Smooth muscle cell of trachea (primary cell): ENCODE measurements around the gene SEC16B. TPM values are rescaled to one million over a fixed set of nuclear protein-coding genes. Genes with fewer than 3 reads are reported as not detected.

Experiments used
- total RNA-seq: library from RNA; depleted of rRNA; stranded (reverse); fragments of >200 nt; gene quantifications from 2 replicates; pipeline ENCODE4 v1.2.1, GENCODE V29; 2014

The SEC16B gene, protein sequence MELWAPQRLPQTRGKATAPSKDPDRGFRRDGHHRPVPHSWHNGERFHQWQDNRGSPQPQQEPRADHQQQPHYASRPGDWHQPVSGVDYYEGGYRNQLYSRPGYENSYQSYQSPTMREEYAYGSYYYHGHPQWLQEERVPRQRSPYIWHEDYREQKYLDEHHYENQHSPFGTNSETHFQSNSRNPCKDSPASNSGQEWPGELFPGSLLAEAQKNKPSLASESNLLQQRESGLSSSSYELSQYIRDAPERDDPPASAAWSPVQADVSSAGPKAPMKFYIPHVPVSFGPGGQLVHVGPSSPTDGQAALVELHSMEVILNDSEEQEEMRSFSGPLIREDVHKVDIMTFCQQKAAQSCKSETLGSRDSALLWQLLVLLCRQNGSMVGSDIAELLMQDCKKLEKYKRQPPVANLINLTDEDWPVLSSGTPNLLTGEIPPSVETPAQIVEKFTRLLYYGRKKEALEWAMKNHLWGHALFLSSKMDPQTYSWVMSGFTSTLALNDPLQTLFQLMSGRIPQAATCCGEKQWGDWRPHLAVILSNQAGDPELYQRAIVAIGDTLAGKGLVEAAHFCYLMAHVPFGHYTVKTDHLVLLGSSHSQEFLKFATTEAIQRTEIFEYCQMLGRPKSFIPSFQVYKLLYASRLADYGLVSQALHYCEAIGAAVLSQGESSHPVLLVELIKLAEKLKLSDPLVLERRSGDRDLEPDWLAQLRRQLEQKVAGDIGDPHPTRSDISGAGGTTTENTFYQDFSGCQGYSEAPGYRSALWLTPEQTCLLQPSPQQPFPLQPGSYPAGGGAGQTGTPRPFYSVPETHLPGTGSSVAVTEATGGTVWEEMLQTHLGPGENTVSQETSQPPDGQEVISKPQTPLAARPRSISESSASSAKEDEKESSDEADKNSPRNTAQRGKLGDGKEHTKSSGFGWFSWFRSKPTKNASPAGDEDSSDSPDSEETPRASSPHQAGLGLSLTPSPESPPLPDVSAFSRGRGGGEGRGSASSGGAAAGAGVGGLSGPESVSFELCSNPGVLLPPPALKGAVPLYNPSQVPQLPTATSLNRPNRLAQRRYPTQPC
- 3.1 and 8.9 TPM in 2 replicates for total RNA-seq

DNA sequence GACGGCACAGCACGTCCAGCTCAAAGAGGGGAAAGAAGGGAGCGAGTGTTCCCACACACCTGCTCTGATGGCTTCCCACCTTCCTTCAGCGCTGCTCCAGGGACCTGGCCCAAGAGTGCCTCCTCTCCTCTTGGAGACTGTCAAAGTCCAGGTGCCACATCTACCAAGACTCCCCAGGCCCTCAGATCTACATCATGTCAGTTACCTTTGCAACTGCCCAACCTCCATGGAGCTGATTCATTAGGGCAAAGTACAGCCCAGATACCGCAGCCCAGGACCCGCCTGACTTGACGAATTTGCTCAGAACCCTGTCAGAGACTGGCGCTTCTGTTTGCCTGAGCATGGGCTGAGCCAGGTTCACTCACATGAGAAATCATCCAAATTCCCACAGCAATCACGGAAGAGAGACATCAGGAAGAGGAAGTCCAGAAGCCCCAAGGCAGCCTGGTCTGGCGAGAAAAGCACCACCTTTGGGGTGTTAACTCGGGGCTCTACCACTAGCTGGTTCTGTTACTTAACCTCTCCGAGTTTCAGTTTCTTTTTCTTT lies at the start of gene SEC16B:
TSS of gene SEC16B (minus strand) at position 234 of the 547 bp plus-strand sequence. CDS start 2,077 bp downstream, outside the sequence.

Other genes with a start within 250 kb of the SEC16B start
- 18.9 and 22.7 TPM in 2 replicates for gene RASAL2, start 124.0 kb upstream of the SEC16B start, total RNA-seq